Endothelial cell of umbilical vein (primary cell): ENCODE data around the gene MAP4K4. TPM values are rescaled to one million over a fixed set of nuclear protein-coding genes. Genes with fewer than 3 reads are reported as not detected.

Source experiments
- BruUV-seq: library from RNA; stranded (reverse); fragments of 400-500 nt; replicated peaks from 2 replicates; lab custom pipeline; 2021; lab: Mats Ljungman, UMichigan
- CTCF ChIA-PET: fragments of 300-600, 350-600 bp; sonication (Branson Sonifier 250); formaldehyde crosslinking; loops from one replicate; lab custom pipeline; 2021; ENCODE audit warnings: antibody characterized with exemption, inconsistent platforms; lab: Charles Lee
- POLR2A ChIA-PET: fragments of 300-600, 350-600 bp; sonication (Branson Sonifier 250); formaldehyde crosslinking; loops from one replicate; lab custom pipeline; 2021; ENCODE audit warnings: antibody characterized with exemption, inconsistent platforms; lab: Charles Lee
- DNase-seq: peaks from one replicate; pipeline ENCODE4 v3.0.0-alpha.2; 2011; ENCODE audit warnings: low read depth, low spot score
- FAIRE-seq: peaks from 2 replicates; lab custom pipeline; 2011; peaks lifted over from hg19 to GRCh38; lab: Jason Lieb, UNC
- H2AFZ ChIP-seq: 2 replicates; pipeline ENCODE4 v1.6.0; 2012; ENCODE audit warnings: low read depth, low read length, control low read depth, inconsistent platforms
- H3K27ac ChIP-seq: 2 replicates; pipeline ENCODE4 v1.5.1; 2011; ENCODE audit warnings: low read depth, mild to moderate bottlenecking, control low read depth, low read length, moderate library complexity; ENCODE audit not compliant: insufficient read depth
- H3K27me3 ChIP-seq, 2 experiments: 2 replicates each; pipeline versions ENCODE4 v1.6.0 to v1.6.1; 2011; ENCODE audit warnings: low read length in 2 of 2, mixed read lengths in 1 of 2; ENCODE audit not compliant: control insufficient read depth in 2 of 2, insufficient read depth in 2 of 2
- H3K36me3 ChIP-seq, 2 experiments: 2 replicates in 1 of 2; 3 replicates in 1 of 2; pipeline ENCODE4 v1.5.1; 2011; ENCODE audit warnings: low read length in 2 of 2, mild to moderate bottlenecking in 1 of 2, moderate library complexity in 1 of 2; ENCODE audit not compliant: control insufficient read depth in 2 of 2, insufficient read depth in 2 of 2; ENCODE audit errors: extremely low read depth in 1 of 2
- H3K4me1 ChIP-seq: 3 replicates; pipeline ENCODE4 v1.5.1; 2011; ENCODE audit warnings: mild to moderate bottlenecking, low read length; ENCODE audit not compliant: control insufficient read depth, insufficient read depth; ENCODE audit errors: extremely low read depth
- H3K4me2 ChIP-seq: 2 replicates; pipeline ENCODE4 v1.6.1; 2011; ENCODE audit warnings: low read length, control low read depth, mixed read lengths; ENCODE audit not compliant: insufficient read depth
- H3K4me3 ChIP-seq, 3 experiments: fragments of 200-600 bp in 1 of 3; sonication (generic), shearing (Covaris generic) in 1 of 3; replicated peaks in 1 of 3; 2 replicates each; pipeline ENCODE4 v1.5.1; 2011 to 2016; ENCODE audit warnings: control low read depth in 3 of 3, low read length in 3 of 3, mild to moderate bottlenecking in 2 of 3, inconsistent platforms in 1 of 3, low read depth in 1 of 3, moderate library complexity in 1 of 3; ENCODE audit not compliant: insufficient read depth in 1 of 3
- H3K79me2 ChIP-seq: 2 replicates; pipeline ENCODE4 v1.6.0; 2012; ENCODE audit warnings: low read length, inconsistent platforms; ENCODE audit not compliant: control insufficient read depth, insufficient read depth
- H3K9ac ChIP-seq: replicated peaks from 2 replicates; pipeline ENCODE3; 2011; ENCODE audit warnings: low read length, control low read depth; ENCODE audit not compliant: insufficient read depth; ENCODE audit errors: extremely low read depth
- H3K9me1 ChIP-seq: replicated peaks from 3 replicates; pipeline ENCODE4 v1.6.0; 2011; ENCODE audit warnings: mild to moderate bottlenecking, low read length; ENCODE audit not compliant: control insufficient read depth, insufficient read depth; ENCODE audit errors: extremely low read depth
- H3K9me3 ChIP-seq: replicated peaks from 2 replicates; pipeline ENCODE4 v1.5.1; 2012; ENCODE audit warnings: low read length, inconsistent platforms; ENCODE audit not compliant: control insufficient read depth, insufficient read depth
- H4K20me1 ChIP-seq: replicated peaks from 2 replicates; pipeline ENCODE3; 2011; ENCODE audit warnings: mild to moderate bottlenecking, low read length; ENCODE audit not compliant: control insufficient read depth, insufficient read depth; ENCODE audit errors: extremely low read depth
- CTCF ChIP-seq, 2 donors: IDR thresholded peaks; 1 replicate in 1 of 2; 2 replicates in 1 of 2; pipeline ENCODE4 v1.5.1; 2011; ENCODE audit warnings: low read length in 2 of 2, mild to moderate bottlenecking in 2 of 2, moderate library complexity in 2 of 2, control low read depth in 1 of 2, inconsistent platforms in 1 of 2, low read depth in 1 of 2; ENCODE audit not compliant: insufficient read depth in 1 of 2; ENCODE audit errors: extremely low read depth in 1 of 2
- EZH2 ChIP-seq: IDR thresholded peaks from 2 replicates; pipeline ENCODE4 v1.6.1; 2012; ENCODE audit warnings: borderline replicate concordance, low read depth, mild to moderate bottlenecking, moderate library complexity, low read length, inconsistent platforms; ENCODE audit not compliant: severe bottlenecking
- FOS ChIP-seq: IDR thresholded peaks from 2 replicates; pipeline ENCODE4 v1.6.1; 2011; ENCODE audit warnings: mild to moderate bottlenecking, low read length, moderate library complexity, borderline replicate concordance; ENCODE audit not compliant: insufficient read depth
- GATA2 ChIP-seq: IDR thresholded peaks from 2 replicates; pipeline ENCODE4 v1.7.0; 2011; ENCODE audit warnings: low read depth, mild to moderate bottlenecking, moderate library complexity, mixed read lengths, low read length; ENCODE audit not compliant: insufficient read length, insufficient read depth
- JUN ChIP-seq: IDR thresholded peaks from 2 replicates; pipeline ENCODE4 v1.6.1; 2011; ENCODE audit warnings: borderline replicate concordance, low read depth; ENCODE audit not compliant: insufficient read length, insufficient read depth
- MAX ChIP-seq: IDR thresholded peaks from 2 replicates; pipeline ENCODE4 v1.6.1; 2011; ENCODE audit not compliant: insufficient read depth, insufficient read length
- MYC ChIP-seq: IDR thresholded peaks from one replicate; pipeline ENCODE4 v1.6.1; 2011; ENCODE audit warnings: mild to moderate bottlenecking, low read depth, low read length
- POLR2A ChIP-seq: IDR thresholded peaks from 2 replicates; pipeline ENCODE4 v1.6.1; 2012; ENCODE audit warnings: low read depth, mild to moderate bottlenecking, control low read depth, low read length
- POLR2AphosphoS5 ChIP-seq: IDR thresholded peaks from 2 replicates; pipeline ENCODE4 v1.6.1; 2012; ENCODE audit warnings: low read depth, mild to moderate bottlenecking, control low read depth, low read length, moderate library complexity; ENCODE audit not compliant: insufficient read depth
- dilution Hi-C: fragments of 300-500 bp; cut with MboI; formaldehyde crosslinking; loops from one replicate; pipeline ENCODE4 v1.15.0; 2019; ENCODE audit warnings: low sequenced_read_pairs; ENCODE audit not compliant: extremely low pct_ligation_motif_present
- intact Hi-C: fragments of 100-400 bp; cut with micrococcal nuclease; formaldehyde crosslinking; loops from one replicate; pipeline ENCODE4 v1.10.0; 2022
- polyA plus RNA-seq, 4 experiments: library from polyadenylated mRNA; depleted of rRNA in 3 of 4; stranded (reverse) in 3 of 4; unstranded in 1 of 4; fragments of >200 nt; gene quantifications; 2 replicates each; pipeline versions ENCODE4 v1.2.1 to v1.2.3, GENCODE V29; 2011 to 2012; ENCODE audit warnings: missing spikeins in 1 of 4
- total RNA-seq: library from RNA; stranded (reverse); gene quantifications from 2 replicates; pipeline ENCODE4 v1.2.3, GENCODE V29; 2021

Gene MAP4K4
- total and polyA plus RNA-seq, 2 donors (not counting 3 experiments of a cell fraction or from before 2014, with no cell fraction given), result 79.4 to 269 TPM

GRCh38 chr2:101897301-101897700, 199.8 kb downstream of the MAP4K4 start:
- Histone ChIP-seq H3K4me1 (no peaks in the 10 kb centered on the region), H3K9ac (no peak overlapping the region), H3K4me2 (no peak overlapping the region), H3K79me2 (no peaks in the 10 kb centered on the region), H3K36me3 (peaks cover 9 to 15% of the 10 kb centered on the region in 2 experiments), H4K20me1 (no peaks in the 10 kb centered on the region), H3K27me3 (no peaks in the 10 kb centered on the region), H3K9me1 (no peaks in the 10 kb centered on the region), H3K4me3 (no peak overlapping the region), H3K9me3 (no peaks in the 10 kb centered on the region), H2AFZ (no peak overlapping the region), H3K27ac (no peak overlapping the region)
- ChIA-PET POLR2A (no interaction called here), CTCF (interaction anchor here (2.2 kb wide), 1 partner anchor 14 kb away, joined by 14 read pairs; no protein-coding TSS in a partner anchor)
- dilution Hi-C loops, result no loop called here
- TF ChIP-seq FOS (no peak), GATA2 (no peak), MYC (no peak), JUN (no peak), POLR2A (no peak), EZH2 (no peak), MAX (no peak), CTCF (IDR thresholded peaks at IDR 0.05; ENCODE audit: extremely low read depth in 1 of 2, insufficient read depth in 1 of 2, low read depth in 1 of 2, low read length in 2 of 2) (no peak), POLR2AphosphoS5 (no peak)
- FAIRE-seq (no peak), DNase-seq (no peak)
- BruUV-seq, result no TSS peak
- intact Hi-C loops, result no loop called here
